SK-N-SH treated with all-trans-retinoic acid at 6 μM for 48 hours (cell line): Measurements from ENCODE around the gene MAPRE2.

Source experiments
- ATAC-seq: fragments of 200-7000 bp; cut with Tn5 transposase; 3 replicates; pipeline ENCODE4 v1.9.1; 2020; ENCODE audit warnings: mild to moderate bottlenecking, moderate library complexity
- ARNTL ChIP-seq: fragments of 450-650 bp; formaldehyde crosslinking; IDR thresholded peaks from 2 replicates; pipeline ENCODE4 v1.5.0; 2020; ENCODE audit warnings: low read depth, mild to moderate bottlenecking, moderate library complexity, borderline replicate concordance
- BACH2 ChIP-seq: fragments of 250-450 bp; sonication (Bioruptor Pico); IDR thresholded peaks from 2 replicates; pipeline ENCODE4 v1.9.0; 2021; ENCODE audit warnings: mild to moderate bottlenecking, borderline replicate concordance
- CREB5 ChIP-seq: fragments of 250-450 bp; sonication (Bioruptor Pico); IDR thresholded peaks from 2 replicates; pipeline ENCODE4 v1.5.1; 2020; ENCODE audit warnings: low read depth, mild to moderate bottlenecking, moderate library complexity
- CSDC2 ChIP-seq: fragments of 250-450 bp; sonication (Bioruptor Pico); IDR thresholded peaks from 2 replicates; pipeline ENCODE4 v1.5.0; 2020; ENCODE audit warnings: mild to moderate bottlenecking, moderate library complexity
- ESRRG ChIP-seq: fragments of 250-450 bp; sonication (Bioruptor Pico); IDR thresholded peaks from 2 replicates; pipeline ENCODE4 v1.6.1; 2021; ENCODE audit warnings: mild to moderate bottlenecking
- GLIS3 ChIP-seq: fragments of 250-450 bp; sonication (Bioruptor Pico); IDR thresholded peaks from 2 replicates; pipeline ENCODE4 v1.5.0; 2020; ENCODE audit warnings: mild to moderate bottlenecking, moderate library complexity
- OSR1 ChIP-seq: fragments of 250-450 bp; sonication (Bioruptor Pico); IDR thresholded peaks from 2 replicates; pipeline ENCODE4 v1.8.0; 2022; ENCODE audit warnings: moderate library complexity, mild to moderate bottlenecking, inconsistent platforms
- RARB ChIP-seq: fragments of 250-450 bp; sonication (Bioruptor Pico); IDR thresholded peaks from 2 replicates; pipeline ENCODE4 v1.8.0; 2021; ENCODE audit warnings: mild to moderate bottlenecking, moderate library complexity
- SNAI2 ChIP-seq: fragments of 250-450 bp; sonication (Bioruptor Pico); IDR thresholded peaks from 2 replicates; pipeline ENCODE4 v1.5.0; 2020; ENCODE audit warnings: mild to moderate bottlenecking, moderate library complexity
- TCF4 ChIP-seq: fragments of 250-450 bp; sonication (Bioruptor Pico); IDR thresholded peaks from 2 replicates; pipeline ENCODE4 v1.8.0; 2021; ENCODE audit warnings: mild to moderate bottlenecking, moderate library complexity, borderline replicate concordance
- TOX ChIP-seq: fragments of 250-450 bp; sonication (Bioruptor Pico); IDR thresholded peaks from 2 replicates; pipeline ENCODE4 v1.8.0; 2021; ENCODE audit warnings: mild to moderate bottlenecking, moderate library complexity, borderline replicate concordance
- ZC3H10 ChIP-seq: fragments of 250-450 bp; sonication (Bioruptor Pico); IDR thresholded peaks from 2 replicates; pipeline ENCODE4 v1.5.1; 2021; ENCODE audit warnings: mild to moderate bottlenecking, moderate library complexity
- ZFP3 ChIP-seq: fragments of 250-450 bp; sonication (Bioruptor Pico); IDR thresholded peaks from 2 replicates; pipeline ENCODE4 v1.5.0; 2020; ENCODE audit warnings: mild to moderate bottlenecking, moderate library complexity
- ZFP30 ChIP-seq: fragments of 450-650 bp; formaldehyde crosslinking; IDR thresholded peaks from 2 replicates; pipeline ENCODE4 v1.5.0; 2022; ENCODE audit warnings: mild to moderate bottlenecking, moderate library complexity
- ZNF565 ChIP-seq: fragments of 450-650 bp; formaldehyde crosslinking; conservative IDR thresholded peaks from 2 replicates; pipeline ENCODE4 v1.5.0; 2020; ENCODE audit warnings: low read depth, mild to moderate bottlenecking, moderate library complexity
- ZNF70 ChIP-seq: fragments of 450-650 bp; formaldehyde crosslinking; IDR thresholded peaks from 2 replicates; pipeline ENCODE4 v1.5.0; 2020; ENCODE audit warnings: mild to moderate bottlenecking, moderate library complexity
- ZNF8 ChIP-seq: fragments of 450-650 bp; formaldehyde crosslinking; IDR thresholded peaks from 2 replicates; pipeline ENCODE4 v1.5.0; 2020; ENCODE audit warnings: mild to moderate bottlenecking, moderate library complexity
- TF ChIP-seq, protein P1 (sequence below): fragments of 250-450 bp; sonication (Bioruptor Pico); IDR thresholded peaks from 2 replicates; pipeline ENCODE4 v1.8.0; 2020; ENCODE audit warnings: mild to moderate bottlenecking, moderate library complexity, borderline replicate concordance
- TF ChIP-seq, protein P2 (sequence below): fragments of 250-450 bp; sonication (Bioruptor Pico); IDR thresholded peaks from 2 replicates; pipeline ENCODE4 v1.8.0; 2021; ENCODE audit warnings: low read depth, mild to moderate bottlenecking, moderate library complexity, borderline replicate concordance
- TF ChIP-seq, protein P3 (sequence below): fragments of 250-450 bp; sonication (Bioruptor Pico); IDR thresholded peaks from 2 replicates; pipeline ENCODE4 v1.5.1; 2021; ENCODE audit warnings: mild to moderate bottlenecking, moderate library complexity
- TF ChIP-seq, protein P4 (sequence below): fragments of 250-450 bp; sonication (Bioruptor Pico); IDR thresholded peaks from 2 replicates; pipeline ENCODE4 v1.5.0; 2020; ENCODE audit warnings: mild to moderate bottlenecking, moderate library complexity

The MAPRE2 gene

GRCh38 chr18:35030277-35030989, 10.8 kb upstream of the MAPRE2 start:
- TF ChIP-seq ESRRG, result no peak
- TF ChIP-seq ZFP3, result no peak
- TF ChIP-seq, protein P1, sequence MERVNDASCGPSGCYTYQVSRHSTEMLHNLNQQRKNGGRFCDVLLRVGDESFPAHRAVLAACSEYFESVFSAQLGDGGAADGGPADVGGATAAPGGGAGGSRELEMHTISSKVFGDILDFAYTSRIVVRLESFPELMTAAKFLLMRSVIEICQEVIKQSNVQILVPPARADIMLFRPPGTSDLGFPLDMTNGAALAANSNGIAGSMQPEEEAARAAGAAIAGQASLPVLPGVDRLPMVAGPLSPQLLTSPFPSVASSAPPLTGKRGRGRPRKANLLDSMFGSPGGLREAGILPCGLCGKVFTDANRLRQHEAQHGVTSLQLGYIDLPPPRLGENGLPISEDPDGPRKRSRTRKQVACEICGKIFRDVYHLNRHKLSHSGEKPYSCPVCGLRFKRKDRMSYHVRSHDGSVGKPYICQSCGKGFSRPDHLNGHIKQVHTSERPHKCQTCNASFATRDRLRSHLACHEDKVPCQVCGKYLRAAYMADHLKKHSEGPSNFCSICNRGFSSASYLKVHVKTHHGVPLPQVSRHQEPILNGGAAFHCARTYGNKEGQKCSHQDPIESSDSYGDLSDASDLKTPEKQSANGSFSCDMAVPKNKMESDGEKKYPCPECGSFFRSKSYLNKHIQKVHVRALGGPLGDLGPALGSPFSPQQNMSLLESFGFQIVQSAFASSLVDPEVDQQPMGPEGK (CRISPR knock-in tag), result no peak
- no peak for TF ChIP-seq BACH2 (CRISPR knock-in tag)
- no peak for TF ChIP-seq RARB (CRISPR knock-in tag)
- no peak for TF ChIP-seq ZC3H10 (CRISPR knock-in tag)
- no peak for ATAC-seq

DNA sequence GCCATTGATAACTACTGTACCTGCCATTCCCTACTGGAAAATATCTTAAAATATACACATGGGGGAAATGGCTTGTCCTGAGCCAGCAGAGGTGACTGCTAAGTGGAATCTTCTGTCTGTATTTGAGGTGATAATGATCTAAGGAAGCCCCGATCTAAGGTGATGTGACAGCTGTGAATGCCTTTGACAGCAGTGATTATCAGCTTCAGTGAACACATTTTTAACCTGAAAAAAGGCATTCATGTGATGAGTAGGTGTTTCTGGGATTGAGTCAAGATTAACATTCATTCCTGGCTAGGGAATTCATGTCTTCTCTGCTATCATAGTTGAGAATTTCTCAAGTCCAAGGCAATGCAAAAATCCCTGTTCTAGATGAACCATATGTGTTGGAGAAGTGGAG, 9.1 kb upstream of the MAPRE2 start:
- TF ChIP-seq TOX (CRISPR knock-in tag) (no peak), ZFP3 (no peak), BACH2 (CRISPR knock-in tag) (no peak), OSR1 (CRISPR knock-in tag) (no peak), ZNF70 (CRISPR knock-in tag) (no peak), ARNTL (CRISPR knock-in tag) (no peak), ZC3H10 (CRISPR knock-in tag) (no peak), TCF4 (CRISPR knock-in tag) (no peak), ESRRG (no peak), RARB (CRISPR knock-in tag) (no peak), GLIS3 (CRISPR knock-in tag) (no peak), ZFP30 (CRISPR knock-in tag) (no peak), SNAI2 (CRISPR knock-in tag) (no peak), ZNF8 (CRISPR knock-in tag) (no peak), ZNF565 (CRISPR knock-in tag) (no peak)
- TF ChIP-seq, protein P1 (CRISPR knock-in tag), result no peak
- TF ChIP-seq, protein P2, sequence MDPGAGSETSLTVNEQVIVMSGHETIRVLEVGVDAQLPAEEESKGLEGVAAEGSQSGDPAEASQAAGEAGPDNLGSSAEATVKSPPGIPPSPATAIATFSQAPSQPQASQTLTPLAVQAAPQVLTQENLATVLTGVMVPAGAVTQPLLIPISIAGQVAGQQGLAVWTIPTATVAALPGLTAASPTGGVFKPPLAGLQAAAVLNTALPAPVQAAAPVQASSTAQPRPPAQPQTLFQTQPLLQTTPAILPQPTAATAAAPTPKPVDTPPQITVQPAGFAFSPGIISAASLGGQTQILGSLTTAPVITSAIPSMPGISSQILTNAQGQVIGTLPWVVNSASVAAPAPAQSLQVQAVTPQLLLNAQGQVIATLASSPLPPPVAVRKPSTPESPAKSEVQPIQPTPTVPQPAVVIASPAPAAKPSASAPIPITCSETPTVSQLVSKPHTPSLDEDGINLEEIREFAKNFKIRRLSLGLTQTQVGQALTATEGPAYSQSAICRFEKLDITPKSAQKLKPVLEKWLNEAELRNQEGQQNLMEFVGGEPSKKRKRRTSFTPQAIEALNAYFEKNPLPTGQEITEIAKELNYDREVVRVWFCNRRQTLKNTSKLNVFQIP, result no peak
- TF ChIP-seq, protein P3, sequence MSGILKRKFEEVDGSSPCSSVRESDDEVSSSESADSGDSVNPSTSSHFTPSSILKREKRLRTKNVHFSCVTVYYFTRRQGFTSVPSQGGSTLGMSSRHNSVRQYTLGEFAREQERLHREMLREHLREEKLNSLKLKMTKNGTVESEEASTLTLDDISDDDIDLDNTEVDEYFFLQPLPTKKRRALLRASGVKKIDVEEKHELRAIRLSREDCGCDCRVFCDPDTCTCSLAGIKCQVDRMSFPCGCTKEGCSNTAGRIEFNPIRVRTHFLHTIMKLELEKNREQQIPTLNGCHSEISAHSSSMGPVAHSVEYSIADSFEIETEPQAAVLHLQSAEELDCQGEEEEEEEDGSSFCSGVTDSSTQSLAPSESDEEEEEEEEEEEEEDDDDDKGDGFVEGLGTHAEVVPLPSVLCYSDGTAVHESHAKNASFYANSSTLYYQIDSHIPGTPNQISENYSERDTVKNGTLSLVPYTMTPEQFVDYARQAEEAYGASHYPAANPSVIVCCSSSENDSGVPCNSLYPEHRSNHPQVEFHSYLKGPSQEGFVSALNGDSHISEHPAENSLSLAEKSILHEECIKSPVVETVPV (CRISPR knock-in tag), result no peak
- TF ChIP-seq, protein P4, sequence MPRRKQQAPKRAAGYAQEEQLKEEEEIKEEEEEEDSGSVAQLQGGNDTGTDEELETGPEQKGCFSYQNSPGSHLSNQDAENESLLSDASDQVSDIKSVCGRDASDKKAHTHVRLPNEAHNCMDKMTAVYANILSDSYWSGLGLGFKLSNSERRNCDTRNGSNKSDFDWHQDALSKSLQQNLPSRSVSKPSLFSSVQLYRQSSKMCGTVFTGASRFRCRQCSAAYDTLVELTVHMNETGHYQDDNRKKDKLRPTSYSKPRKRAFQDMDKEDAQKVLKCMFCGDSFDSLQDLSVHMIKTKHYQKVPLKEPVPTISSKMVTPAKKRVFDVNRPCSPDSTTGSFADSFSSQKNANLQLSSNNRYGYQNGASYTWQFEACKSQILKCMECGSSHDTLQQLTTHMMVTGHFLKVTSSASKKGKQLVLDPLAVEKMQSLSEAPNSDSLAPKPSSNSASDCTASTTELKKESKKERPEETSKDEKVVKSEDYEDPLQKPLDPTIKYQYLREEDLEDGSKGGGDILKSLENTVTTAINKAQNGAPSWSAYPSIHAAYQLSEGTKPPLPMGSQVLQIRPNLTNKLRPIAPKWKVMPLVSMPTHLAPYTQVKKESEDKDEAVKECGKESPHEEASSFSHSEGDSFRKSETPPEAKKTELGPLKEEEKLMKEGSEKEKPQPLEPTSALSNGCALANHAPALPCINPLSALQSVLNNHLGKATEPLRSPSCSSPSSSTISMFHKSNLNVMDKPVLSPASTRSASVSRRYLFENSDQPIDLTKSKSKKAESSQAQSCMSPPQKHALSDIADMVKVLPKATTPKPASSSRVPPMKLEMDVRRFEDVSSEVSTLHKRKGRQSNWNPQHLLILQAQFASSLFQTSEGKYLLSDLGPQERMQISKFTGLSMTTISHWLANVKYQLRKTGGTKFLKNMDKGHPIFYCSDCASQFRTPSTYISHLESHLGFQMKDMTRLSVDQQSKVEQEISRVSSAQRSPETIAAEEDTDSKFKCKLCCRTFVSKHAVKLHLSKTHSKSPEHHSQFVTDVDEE (CRISPR knock-in tag), result no peak
- no peak for ATAC-seq

DNA sequence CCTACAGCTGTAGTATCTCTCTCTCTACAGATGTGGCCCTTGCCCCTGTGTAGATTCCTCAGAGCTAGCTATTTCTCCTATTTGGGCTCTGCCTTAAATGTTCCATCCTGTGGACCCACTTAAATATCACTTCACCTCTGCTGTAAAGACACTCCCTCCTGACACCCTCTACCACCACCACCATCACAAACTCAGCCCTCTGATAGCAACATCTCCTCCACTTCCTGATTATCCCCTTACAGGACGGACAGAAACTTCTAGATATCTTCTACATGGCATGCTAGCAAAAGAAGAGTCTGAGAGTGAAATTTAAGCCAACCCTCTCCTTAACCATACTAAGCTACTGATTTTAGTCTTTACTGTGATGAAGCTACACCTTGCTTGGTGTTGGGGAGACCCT, 3.2 kb upstream of the MAPRE2 start:
- ATAC-seq, result no peak
- TF ChIP-seq OSR1 (CRISPR knock-in tag) (no peak), ESRRG (no peak), CSDC2 (CRISPR knock-in tag) (no peak), CREB5 (CRISPR knock-in tag) (no peak), TOX (CRISPR knock-in tag) (no peak), ARNTL (CRISPR knock-in tag) (no peak)
